CD4-positive, alpha-beta T cell (primary cell): Measurements from ENCODE around the gene DRG2. TPM values are rescaled to one million over a fixed set of nuclear protein-coding genes. Genes with fewer than 3 reads are reported as not detected.

Source experiments
- ATAC-seq: fragments of 200-7000 bp; cut with Tn5 transposase; one replicate; pipeline ENCODE4 v1.10.0; 2022; ENCODE audit warnings: mild to moderate bottlenecking; ENCODE audit not compliant: poor library complexity
- CTCF ChIA-PET: fragments of 350-600 bp; sonication (Branson Sonifier 250); formaldehyde crosslinking; loops from one replicate; lab custom pipeline; 2021; ENCODE audit warnings: antibody characterized with exemption, inconsistent platforms; lab: Charles Lee
- POLR2A ChIA-PET: fragments of 350-600 bp; sonication (Branson Sonifier 250); formaldehyde crosslinking; loops from one replicate; lab custom pipeline; 2021; ENCODE audit warnings: antibody characterized with exemption, inconsistent platforms; lab: Charles Lee
- DNase-seq, 14 experiments: peaks; one replicate each; pipeline ENCODE4 v3.0.0-alpha.2; 2013 to 2020; ENCODE audit warnings: mixed read lengths in 2 of 14
- H3K27ac ChIP-seq, 2 donors: one replicate each; pipeline versions ENCODE4 v1.5.1 to v1.7.0; 2013; ENCODE audit warnings: low read length in 2 of 2, low read depth in 1 of 2, mild to moderate bottlenecking in 1 of 2
- H3K27me3 ChIP-seq, 2 experiments: 1 replicate in 1 of 2; 2 replicates in 1 of 2; pipeline versions ENCODE4 v1.6.1 to v1.7.0; 2013; ENCODE audit warnings: low read length in 2 of 2, control low read depth in 1 of 2, mild to moderate bottlenecking in 1 of 2, moderate library complexity in 1 of 2; ENCODE audit not compliant: insufficient read depth in 2 of 2, control insufficient read depth in 1 of 2
- H3K36me3 ChIP-seq: one replicate; pipeline ENCODE4 v1.6.1; 2013; ENCODE audit warnings: low read length, control low read depth; ENCODE audit not compliant: insufficient read depth
- H3K4me1 ChIP-seq: one replicate; pipeline ENCODE4 v1.6.1; 2013; ENCODE audit warnings: low read length, control low read depth; ENCODE audit not compliant: insufficient read depth
- H3K4me3 ChIP-seq: one replicate; pipeline ENCODE4 v1.5.1; 2013; ENCODE audit warnings: mild to moderate bottlenecking, low read length, moderate library complexity
- H3K9me3 ChIP-seq, 2 experiments: 1 replicate in 1 of 2; 2 replicates in 1 of 2; pipeline versions ENCODE4 v1.6.1 to v1.7.0; 2013; ENCODE audit warnings: low read length in 2 of 2, mild to moderate bottlenecking in 2 of 2, control low read depth in 1 of 2, moderate library complexity in 1 of 2; ENCODE audit not compliant: control insufficient read depth in 1 of 2, insufficient read depth in 1 of 2
- H3K27ac Mint-ChIP-seq: one replicate; pipeline ENCODE4 v1.8.0; 2020; ENCODE audit warnings: mixed read lengths
- H3K27me3 Mint-ChIP-seq: one replicate; pipeline ENCODE4 v1.8.0; 2021; ENCODE audit warnings: mixed read lengths
- H3K36me3 Mint-ChIP-seq: one replicate; pipeline ENCODE4 v1.8.0; 2021; ENCODE audit warnings: low read depth, mixed read lengths
- H3K4me1 Mint-ChIP-seq: one replicate; pipeline ENCODE4 v1.8.0; 2021; ENCODE audit warnings: low read depth, mixed read lengths
- H3K4me3 Mint-ChIP-seq: one replicate; pipeline ENCODE4 v1.8.0; 2020; ENCODE audit warnings: mild to moderate bottlenecking, mixed read lengths
- H3K9me3 Mint-ChIP-seq: one replicate; pipeline ENCODE4 v1.8.0; 2020; ENCODE audit warnings: mixed read lengths
- CTCF ChIP-seq: fragments of 200-600 bp; IDR thresholded peaks from one replicate; pipeline ENCODE4 v1.8.0; 2022; ENCODE audit warnings: antibody characterized with exemption, mild to moderate bottlenecking
- intact Hi-C, 2 experiments: fragments of 100-400 bp; cut with DNase I in 1 of 2; cut with micrococcal nuclease in 1 of 2; formaldehyde crosslinking; loops; one replicate each; pipeline versions ENCODE4 v1.15.1 to v1.9.0; 2023 to 2025; cut with DNase I, micrococcal nuclease
- total RNA-seq, 174 experiments: library from RNA in 2 of 174; stranded (reverse) in 2 of 174; gene quantifications; one replicate each; pipeline ENCODE4 v1.2.3 and lab custom pipeline; 2021 to 2026

The DRG2 gene
- total RNA-seq, 2 experiments from 2014 or later = 38.9 to 40.6 TPM

DNA sequence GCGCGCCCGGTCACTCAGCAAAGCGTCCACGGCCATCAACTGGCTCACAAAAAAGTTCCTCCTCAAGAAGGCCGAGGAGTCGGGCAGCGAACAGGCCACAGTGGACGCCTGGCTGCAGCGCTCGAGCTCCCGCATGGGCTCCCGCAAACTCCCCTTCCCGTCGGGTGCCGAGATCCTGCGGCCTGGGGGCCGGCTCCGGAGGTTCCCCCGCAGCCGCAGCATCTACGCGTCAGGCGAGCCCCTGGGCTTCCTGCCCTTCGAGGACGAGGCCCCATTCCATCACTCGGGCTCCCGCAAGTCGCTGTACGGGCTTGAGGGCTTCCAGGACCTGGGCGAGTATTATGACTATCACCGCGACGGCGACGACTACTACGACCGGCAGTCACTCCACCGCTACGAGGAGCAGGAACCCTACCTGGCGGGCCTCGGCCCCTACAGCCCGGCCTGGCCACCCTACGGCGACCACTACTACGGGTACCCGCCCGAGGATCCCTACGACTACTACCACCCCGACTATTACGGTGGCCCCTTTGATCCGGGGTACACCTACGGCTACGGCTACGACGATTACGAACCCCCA, 31.5 kb downstream of the DRG2 start:
- no peak for DNase-seq
- H3K27ac Mint-ChIP-seq = no peak overlapping the region
- peaks cover 0 to 24% of the 10 kb centered on the region in 2 experiments for H3K9me3 ChIP-seq
- H3K27me3 ChIP-seq = no peaks in the 10 kb centered on the region
- peaks cover 2% of the 10 kb centered on the region for H3K9me3 Mint-ChIP-seq
- H3K27me3 Mint-ChIP-seq = no peaks in the 10 kb centered on the region
- H3K4me3 Mint-ChIP-seq = no peak overlapping the region
- no peak overlapping the region for H3K4me3 ChIP-seq
- no peaks in the 10 kb centered on the region for H3K36me3 ChIP-seq
- ATAC-seq = no peak
- CTCF ChIA-PET = no interaction called here
- no peaks in the 10 kb centered on the region for H3K4me1 ChIP-seq
- no peaks in the 10 kb centered on the region for H3K36me3 Mint-ChIP-seq
- no peak for TF ChIP-seq CTCF
- H3K27ac ChIP-seq = no peak overlapping the region
- POLR2A ChIA-PET = no interaction called here
- no peaks in the 10 kb centered on the region for H3K4me1 Mint-ChIP-seq
- intact Hi-C loops = no loop called here

GRCh38 chr17:18119938-18120337, 32.2 kb downstream of the DRG2 start:
- ATAC-seq = no peak
- Mint-ChIP-seq H3K27ac (no peak overlapping the region), H3K27me3 (no peaks in the 10 kb centered on the region), H3K9me3 (peaks cover 2% of the 10 kb centered on the region), H3K36me3 (no peaks in the 10 kb centered on the region), H3K4me3 (no peak overlapping the region), H3K4me1 (no peaks in the 10 kb centered on the region)
- H3K36me3 ChIP-seq = no peaks in the 10 kb centered on the region
- no peaks in the 10 kb centered on the region for H3K4me1 ChIP-seq
- POLR2A ChIA-PET = no interaction called here
- TF ChIP-seq CTCF = no peak
- CTCF ChIA-PET = no interaction called here
- no peak overlapping the region for H3K27ac ChIP-seq
- no peak overlapping the region for H3K4me3 ChIP-seq
- peaks cover 0 to 24% of the 10 kb centered on the region in 2 experiments for H3K9me3 ChIP-seq
- intact Hi-C loops = no loop called here
- no peak for DNase-seq
- no peaks in the 10 kb centered on the region for H3K27me3 ChIP-seq

DNA sequence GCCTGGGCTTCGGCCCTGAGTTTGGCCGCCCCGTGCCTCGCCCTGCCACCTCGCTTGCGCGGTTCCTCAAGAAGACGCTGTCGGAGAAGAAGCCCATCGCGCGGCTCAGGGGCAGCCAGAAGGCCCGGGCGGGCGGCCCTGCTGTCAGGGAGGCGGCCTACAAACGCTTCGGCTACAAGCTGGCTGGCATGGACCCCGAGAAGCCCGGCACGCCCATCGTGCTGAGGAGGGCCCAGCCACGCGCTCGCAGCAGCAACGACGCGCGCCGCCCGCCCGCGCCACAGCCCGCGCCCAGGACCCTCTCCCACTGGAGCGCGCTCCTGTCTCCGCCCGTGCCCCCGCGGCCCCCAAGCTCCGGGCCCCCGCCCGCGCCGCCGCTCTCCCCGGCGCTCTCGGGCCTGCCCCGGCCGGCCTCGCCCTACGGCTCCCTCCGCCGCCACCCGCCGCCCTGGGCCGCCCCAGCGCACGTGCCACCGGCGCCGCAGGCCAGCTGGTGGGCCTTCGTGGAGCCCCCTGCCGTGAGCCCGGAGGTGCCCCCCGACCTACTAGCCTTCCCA, 32.8 kb downstream of the DRG2 start:
- no peaks in the 10 kb centered on the region for H3K36me3 Mint-ChIP-seq

More for the DNA sequence above, 32.8 kb downstream of the DRG2 start:
- Mint-ChIP-seq H3K4me3 (no peak overlapping the region), H3K9me3 (peaks cover 2% of the 10 kb centered on the region), H3K4me1 (no peaks in the 10 kb centered on the region), H3K27ac (no peak overlapping the region), H3K27me3 (no peaks in the 10 kb centered on the region)
- CTCF ChIA-PET = no interaction called here
- H3K36me3 ChIP-seq = no peaks in the 10 kb centered on the region
- H3K4me1 ChIP-seq = no peaks in the 10 kb centered on the region
- ATAC-seq (no peak), DNase-seq (no peak)
- H3K27me3 ChIP-seq = no peaks in the 10 kb centered on the region
- POLR2A ChIA-PET = no interaction called here
- peaks cover 0 to 24% of the 10 kb centered on the region in 2 experiments for H3K9me3 ChIP-seq
- TF ChIP-seq CTCF = no peak
- H3K4me3 ChIP-seq = no peak overlapping the region
- no peak overlapping the region for H3K27ac ChIP-seq
- intact Hi-C loops = no loop called here
